NCI-H146 (cell line): Measurements from ENCODE around the gene STXBP6.
A peak's percentile ranks its signal among the peaks of the same experiment; 100 is the strongest.
"Not testable (repeated sequence)": the region's sequence is repeated elsewhere in the genome, so short reads cannot be mapped to it uniquely, and the experiment has no call there.

Experiments used
- DNase-seq: peaks from one replicate; lab custom pipeline; 2025; lab: John Stamatoyannopoulos, UW

STXBP6 gene

DNA sequence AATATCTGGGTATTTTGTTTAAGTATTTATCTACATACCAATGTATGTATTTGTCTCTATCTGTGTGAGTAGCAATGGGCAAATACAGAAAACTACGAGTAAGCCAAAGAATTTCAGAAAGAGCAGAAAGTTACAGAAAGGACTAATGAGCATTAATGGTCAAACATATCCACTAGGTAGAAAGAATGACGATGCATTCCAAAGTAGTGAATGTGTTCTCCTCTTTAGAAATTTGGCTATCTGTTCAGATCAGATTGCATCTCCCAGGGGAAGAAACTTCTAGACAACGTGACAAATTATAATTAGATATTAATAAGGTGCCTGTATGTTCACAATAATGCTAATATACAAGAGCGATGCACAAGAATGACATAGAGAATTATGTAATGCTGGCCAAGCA lies 221.5 kb downstream of the STXBP6 start:
- DNase-seq = no peak

DNA sequence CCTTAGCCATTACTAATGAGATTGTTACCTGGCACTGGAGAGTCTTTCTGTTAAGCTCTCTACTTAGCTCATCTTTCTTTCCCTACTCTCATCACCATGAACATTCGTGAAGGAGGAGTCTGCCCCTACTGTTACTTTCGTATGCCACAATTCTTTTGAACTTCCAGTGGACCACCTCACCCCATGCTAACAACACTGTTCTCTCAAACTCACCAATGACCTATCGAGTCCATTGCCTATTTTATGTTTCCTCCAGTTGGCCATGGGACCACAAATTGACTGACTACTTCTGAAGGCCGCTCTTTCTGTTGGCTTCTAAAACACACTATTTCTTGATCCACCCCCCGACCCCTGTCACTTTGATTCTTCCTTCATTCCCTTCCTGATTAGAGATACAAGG lies 223.6 kb downstream of the STXBP6 start:
- DNase-seq = no peak

- DNase-seq = no peak
Observed at GRCh38 chr14:24820616-24821015, 229.3 kb downstream of the STXBP6 start.

GRCh38 chr14:24818823-24819341 lies 231.1 kb downstream of the STXBP6 start:
- no peak for DNase-seq

DNA sequence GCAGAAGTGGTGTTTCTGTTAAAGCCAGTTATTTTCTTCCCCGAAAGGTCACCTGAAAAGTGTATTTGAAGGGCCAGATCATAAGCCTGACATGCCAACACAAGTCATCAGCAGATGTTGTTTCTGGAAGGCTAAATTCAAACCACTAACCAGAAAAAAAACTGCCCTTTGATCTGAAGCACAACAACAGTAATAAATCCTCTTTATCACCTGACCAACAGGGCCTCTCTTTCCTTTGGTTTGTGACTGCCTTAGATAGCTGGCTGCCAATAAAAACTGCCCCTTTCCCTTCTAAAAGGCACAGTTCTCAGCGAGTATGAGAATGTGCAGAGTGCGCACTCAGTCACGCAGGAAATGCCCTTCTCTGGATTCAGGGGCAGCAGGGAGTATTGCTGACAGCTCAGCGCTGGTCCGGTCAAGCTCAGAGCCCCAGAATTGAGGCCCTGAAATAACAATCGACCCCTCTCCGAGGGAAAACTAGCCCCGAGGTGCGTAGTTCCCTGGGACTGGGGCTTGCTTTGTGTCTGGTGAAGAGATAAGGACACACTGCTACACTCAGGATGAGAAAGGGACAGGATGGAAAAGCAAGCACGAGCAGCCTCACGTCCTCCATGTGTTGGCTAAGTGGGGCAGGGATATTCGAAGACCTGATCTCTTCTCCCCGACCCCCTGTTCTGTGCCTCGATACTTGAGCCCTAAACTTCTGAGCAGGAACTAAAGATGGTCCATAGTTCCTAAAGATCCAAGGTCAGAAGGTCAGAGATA lies 231.7 kb downstream of the STXBP6 start:
- DNase-seq = no peak

GRCh38 chr14:24817212-24818057 lies 232.5 kb downstream of the STXBP6 start:
- DNase-seq = no peak

GRCh38 chr14:24816929-24817211 lies 233.1 kb downstream of the STXBP6 start:
- no peak for DNase-seq

DNA sequence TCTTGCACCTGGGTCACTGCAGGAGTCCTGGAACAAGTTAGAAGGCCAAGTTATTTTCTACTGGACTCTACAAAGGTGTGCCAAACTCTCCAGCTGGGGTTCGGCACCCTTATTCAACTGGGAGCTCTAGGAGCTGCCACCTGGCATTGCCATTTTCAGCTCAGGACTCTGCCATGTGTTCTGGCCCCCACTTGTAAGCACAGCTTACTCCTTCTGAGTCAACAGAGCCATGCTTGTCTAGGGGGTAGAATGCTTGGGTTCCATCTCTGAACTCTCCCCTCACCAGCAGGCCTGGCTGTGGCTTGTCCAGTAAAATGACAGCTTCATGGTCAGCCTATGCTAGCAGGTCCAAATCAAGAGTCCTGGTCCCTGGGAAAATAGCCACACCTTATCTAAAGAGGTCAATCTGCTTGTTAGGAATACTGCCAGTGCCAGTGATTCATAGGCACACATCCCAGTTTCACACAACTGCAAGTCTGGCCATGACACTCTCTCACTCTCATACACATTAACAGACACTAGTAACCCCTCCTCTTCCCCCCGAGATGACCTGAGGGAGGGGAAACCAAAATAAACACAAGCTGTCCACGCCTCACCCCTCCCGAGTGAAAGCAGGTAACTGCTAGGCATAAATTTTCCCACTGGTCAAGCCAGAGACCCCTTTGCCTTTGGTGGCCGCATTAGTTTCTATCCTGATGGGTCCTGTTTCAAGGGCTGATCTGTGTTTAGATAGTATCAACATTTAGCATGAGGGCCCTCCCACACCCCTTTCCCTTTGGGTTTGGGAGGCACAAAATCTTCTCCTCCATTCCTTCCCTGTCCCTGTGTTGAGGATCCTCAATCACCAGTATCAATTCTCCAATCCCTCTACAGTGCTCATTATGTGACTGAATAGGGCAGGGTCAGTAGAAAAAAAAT lies 233.7 kb downstream of the STXBP6 start:
- no peak for DNase-seq

DNA sequence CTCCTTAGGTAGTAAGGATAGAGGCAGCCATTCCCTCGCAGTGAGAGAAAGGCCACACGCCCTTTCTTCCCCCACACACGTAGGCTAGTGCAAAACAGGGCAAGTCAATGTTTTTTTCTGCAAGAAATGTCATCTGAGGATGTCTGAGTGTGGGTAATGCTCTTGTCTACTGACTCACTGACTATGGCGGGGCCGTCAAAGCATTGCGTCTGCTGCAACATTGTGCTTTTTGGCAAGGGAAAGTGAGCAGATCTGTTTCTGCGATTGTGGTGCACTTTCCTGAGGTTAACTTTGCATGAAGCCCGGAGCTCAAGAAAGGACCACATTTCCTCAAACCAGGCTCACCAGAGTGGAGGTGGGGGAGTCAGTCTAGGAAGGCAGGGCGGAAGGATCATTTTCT lies 234.4 kb downstream of the STXBP6 start:
- DNase-seq = no peak

DNA sequence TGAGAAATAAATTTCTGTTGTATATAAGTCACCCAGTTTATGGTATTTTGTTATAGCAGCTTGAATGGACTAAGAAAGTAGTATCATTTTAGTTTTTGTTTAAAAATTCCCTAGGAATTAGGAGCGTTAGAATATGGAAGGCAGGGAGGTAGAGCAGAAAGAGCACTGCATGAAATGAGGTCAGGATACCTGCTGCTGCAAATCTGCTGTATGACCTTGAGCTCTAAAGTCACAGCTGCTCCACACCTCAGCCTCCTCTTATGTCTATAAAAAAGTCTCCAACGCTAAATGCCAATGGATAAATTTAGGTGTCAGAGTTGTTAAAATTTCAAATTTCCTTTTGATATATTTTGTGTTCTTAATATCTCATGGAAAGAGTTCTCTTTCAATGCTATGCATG lies 235.0 kb downstream of the STXBP6 start:
- no peak for DNase-seq

GRCh38 chr14:24814346-24814745 lies 235.6 kb downstream of the STXBP6 start:
- no peak for DNase-seq

- DNase-seq = no peak
Observed at GRCh38 chr14:24813819-24814259, 236.1 kb downstream of the STXBP6 start.

- DNase-seq = no peak
Observed at GRCh38 chr14:24813089-24813815, 236.7 kb downstream of the STXBP6 start.

DNA sequence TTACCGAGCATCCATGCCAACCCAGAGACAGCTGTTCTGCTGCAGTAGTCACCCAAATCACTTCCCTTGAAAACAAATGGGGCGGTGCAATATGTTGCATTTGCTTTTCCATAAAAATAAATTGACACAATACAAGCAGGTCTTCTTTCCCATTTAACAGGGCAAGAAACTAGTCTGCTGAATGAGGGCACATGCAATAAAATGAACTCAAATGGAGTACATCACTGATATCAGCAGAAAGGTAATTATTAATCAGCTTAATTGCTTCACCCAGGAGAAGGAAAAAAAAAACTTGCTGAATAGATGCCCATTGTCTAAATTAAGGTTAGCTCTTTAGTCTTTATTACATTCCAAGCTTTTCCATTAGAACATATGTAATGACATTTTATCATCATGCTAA lies 240.8 kb downstream of the STXBP6 start:
- no peak for DNase-seq

DNA sequence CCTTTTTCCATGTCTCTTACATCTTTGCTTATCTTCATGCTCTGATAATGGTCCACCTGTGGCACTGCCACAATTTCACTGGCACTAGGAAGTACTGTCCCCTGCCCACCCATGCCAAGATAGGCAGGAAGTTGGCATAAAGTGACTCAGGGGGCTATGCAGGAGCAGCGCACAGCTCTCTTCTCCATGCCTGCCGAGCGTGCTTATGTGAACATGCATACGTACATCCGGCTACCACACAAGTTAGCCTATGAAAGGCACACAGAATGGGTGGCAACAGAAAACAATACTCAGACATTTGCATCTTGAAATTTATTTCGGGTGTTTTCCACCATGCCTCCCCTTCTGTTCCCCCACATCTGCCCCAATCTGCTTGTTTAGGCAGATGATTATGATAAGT lies 241.5 kb downstream of the STXBP6 start:
- DNase-seq = no peak

DNA sequence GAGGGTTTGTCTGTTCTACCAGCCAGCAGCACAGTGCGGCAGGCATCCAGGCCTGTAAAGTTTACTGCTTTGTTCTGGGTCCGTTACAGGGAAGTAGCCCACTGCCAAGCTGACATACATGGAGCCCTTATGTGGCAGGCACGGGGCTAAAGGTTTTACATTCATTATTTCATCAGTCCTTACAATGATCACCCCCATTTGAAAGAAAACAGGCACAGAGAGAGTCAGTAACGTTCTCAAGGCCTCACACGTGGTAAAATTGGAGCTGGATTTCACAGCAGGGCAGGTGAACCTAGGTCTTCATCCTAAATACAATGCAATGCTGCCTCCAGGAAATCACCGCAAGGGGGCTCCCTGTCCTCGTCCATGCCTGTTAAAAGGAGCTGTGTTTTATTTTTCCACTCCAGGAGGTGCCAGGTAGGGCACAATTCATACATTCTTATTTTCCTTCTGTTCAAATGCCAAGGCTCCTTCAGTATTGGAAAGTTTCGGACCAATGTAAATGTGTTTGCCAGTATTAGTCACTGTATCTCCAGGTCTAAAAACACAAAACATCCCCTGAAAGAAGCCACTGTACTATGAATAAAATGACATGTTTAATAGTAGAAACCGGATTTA lies 243.8 kb downstream of the STXBP6 start:
- DNase-seq = peak; percentile 42

- no peak for DNase-seq
Observed at GRCh38 chr14:24804552-24805212, 245.3 kb downstream of the STXBP6 start.

- DNase-seq = no peak
Observed at GRCh38 chr14:24803933-24804494, 245.9 kb downstream of the STXBP6 start.

DNA sequence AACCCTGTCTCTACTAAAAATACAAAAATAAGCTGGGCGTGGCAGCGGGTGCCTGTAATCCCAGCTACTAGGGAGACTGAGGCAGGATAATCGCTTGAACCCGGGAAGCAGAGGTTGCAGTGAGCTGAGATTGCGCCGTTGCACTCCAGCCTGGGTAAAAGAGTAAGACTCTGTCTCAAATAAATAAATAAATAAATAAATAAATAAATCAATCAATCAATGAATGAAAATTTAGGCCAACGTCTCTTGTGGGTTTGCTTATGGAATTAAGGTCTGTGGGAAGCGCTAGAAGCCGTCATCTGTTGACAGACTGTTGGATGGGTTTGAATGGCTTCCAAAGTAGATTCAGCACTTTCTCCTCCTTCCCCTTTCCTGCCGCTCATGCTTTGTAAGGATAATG lies 246.5 kb downstream of the STXBP6 start:
- not testable (repeated sequence) for DNase-seq

GRCh38 chr14:24802236-24802635 lies 247.7 kb downstream of the STXBP6 start:
- no peak for DNase-seq
